HL-60 (cell line): Measurements from ENCODE around the gene SLC29A3.

Source experiments
- DNase-seq, 2 experiments: peaks; one replicate each; pipeline ENCODE4 v3.0.0-alpha.2; 2010 to 2020; ENCODE audit warnings: low read depth in 1 of 2, low spot score in 1 of 2
- H3K27ac ChIP-seq: fragments of 250-450 bp; sonication (Bioruptor Pico); replicated peaks from 2 replicates; pipeline ENCODE4 v1.5.1; 2020; ENCODE audit warnings: mild to moderate bottlenecking, moderate library complexity
- H3K27me3 ChIP-seq: fragments of 250-450 bp; sonication (Bioruptor Pico); 2 replicates; pipeline ENCODE4 v1.5.1; 2021; ENCODE audit warnings: mild to moderate bottlenecking, moderate library complexity; ENCODE audit not compliant: insufficient read depth, poor library complexity, severe bottlenecking
- H3K4me3 ChIP-seq: replicated peaks from 2 replicates; pipeline ENCODE4 v1.5.1; 2011; ENCODE audit warnings: mild to moderate bottlenecking, control low read depth, low read length; ENCODE audit not compliant: insufficient read depth
- CTCF ChIP-seq: IDR thresholded peaks from one replicate; pipeline ENCODE4 v1.5.1; 2011; ENCODE audit warnings: low read length, control low read depth, inconsistent platforms; ENCODE audit not compliant: insufficient read depth
- GABPA ChIP-seq: IDR thresholded peaks from 2 replicates; pipeline ENCODE4 v1.6.1; 2012; ENCODE audit warnings: low read depth
- POLR2AphosphoS5 ChIP-seq: IDR thresholded peaks from 2 replicates; pipeline ENCODE4 v1.6.1; 2012; ENCODE audit warnings: low read depth
- REST ChIP-seq: IDR thresholded peaks from 2 replicates; pipeline ENCODE4 v1.6.1; 2012; ENCODE audit warnings: low read depth; ENCODE audit not compliant: insufficient replicate concordance
- SPI1 ChIP-seq: IDR thresholded peaks from 2 replicates; pipeline ENCODE4 v1.6.1; 2012; ENCODE audit warnings: low read depth, mild to moderate bottlenecking, borderline replicate concordance

The SLC29A3 gene

GRCh38 chr10:71289421-71290130, 29.5 kb upstream of the SLC29A3 start:
- no peak for DNase-seq
- Histone ChIP-seq H3K27me3 (no peaks in the 10 kb centered on the region), H3K4me3 (no peak overlapping the region), H3K27ac (no peak overlapping the region)
- no peak for TF ChIP-seq CTCF
- TF ChIP-seq POLR2AphosphoS5, result no peak
- TF ChIP-seq GABPA, result no peak
- TF ChIP-seq SPI1, result no peak
- no peak for TF ChIP-seq REST

- DNase-seq, result no peak
- Histone ChIP-seq H3K27ac (no peak overlapping the region), H3K27me3 (no peaks in the 10 kb centered on the region)
Observed at GRCh38 chr10:71290331-71290730, 28.7 kb upstream of the SLC29A3 start.

More at GRCh38 chr10:71290331-71290730, 28.7 kb upstream of the SLC29A3 start:
- TF ChIP-seq GABPA, result no peak
- TF ChIP-seq REST, result no peak
- no peak for TF ChIP-seq CTCF
- TF ChIP-seq POLR2AphosphoS5, result no peak
- no peak for TF ChIP-seq SPI1
- H3K4me3 ChIP-seq, result no peak overlapping the region
